Calu3 (cell line): ENCODE data around the gene CWC22. TPM values are rescaled to one million over a fixed set of nuclear protein-coding genes. Genes with fewer than 3 reads are reported as not detected.

Experiments used
- BruUV-seq: library from RNA; stranded (reverse); fragments of 400-500 nt; replicated peaks from 2 replicates; lab custom pipeline; 2021; lab: Mats Ljungman, UMichigan
- CTCF ChIA-PET: fragments of 300-600 bp; sonication (Branson Sonifier 250); formaldehyde crosslinking; loops from one replicate; lab custom pipeline; 2022; ENCODE audit warnings: antibody characterized with exemption; lab: Charles Lee
- DNase-seq: peaks from one replicate; pipeline ENCODE4 v3.0.0; 2022
- H3K27ac Mint-ChIP-seq: one replicate; pipeline ENCODE4 v1.8.0; 2022; ENCODE audit warnings: mixed read lengths; ENCODE audit not compliant: unreplicated experiment
- H3K27me3 Mint-ChIP-seq: one replicate; pipeline ENCODE4 v1.8.0; 2022; ENCODE audit warnings: mixed read lengths; ENCODE audit not compliant: unreplicated experiment
- H3K36me3 Mint-ChIP-seq: one replicate; pipeline ENCODE4 v1.8.0; 2022; ENCODE audit warnings: mild to moderate bottlenecking, moderate library complexity, mixed read lengths; ENCODE audit not compliant: insufficient read depth, unreplicated experiment
- H3K4me1 Mint-ChIP-seq: one replicate; pipeline ENCODE4 v1.8.0; 2022; ENCODE audit warnings: mild to moderate bottlenecking, low read depth, mixed read lengths; ENCODE audit not compliant: unreplicated experiment
- H3K4me3 Mint-ChIP-seq: one replicate; pipeline ENCODE4 v1.8.0; 2022; ENCODE audit warnings: mild to moderate bottlenecking, low read depth, moderate library complexity, mixed read lengths; ENCODE audit not compliant: unreplicated experiment
- H3K9me3 Mint-ChIP-seq: one replicate; pipeline ENCODE4 v1.8.0; 2022; ENCODE audit warnings: low read depth, mixed read lengths; ENCODE audit not compliant: unreplicated experiment
- CTCF ChIP-seq: fragments of 200-600 bp; IDR thresholded peaks from one replicate; pipeline ENCODE4 v1.8.0; 2022; ENCODE audit warnings: antibody characterized with exemption; ENCODE audit not compliant: unreplicated experiment
- intact Hi-C: fragments of 100-400 bp; cut with micrococcal nuclease; formaldehyde crosslinking; loops from one replicate; pipeline ENCODE4 v1.10.0; 2022; ENCODE audit not compliant: unreplicated experiment
- total RNA-seq: library from RNA; stranded (reverse); gene quantifications from 2 replicates; pipeline ENCODE4 v1.2.3, GENCODE V29; 2022

Gene CWC22
- total RNA-seq, 1 experiment from 2014 or later = 20.5 TPM

- no peak for DNase-seq
- no peaks in the 10 kb centered on the region for H3K4me1 Mint-ChIP-seq
- no peaks in the 10 kb centered on the region for H3K9me3 Mint-ChIP-seq
- CTCF ChIA-PET = no interaction called here
- intact Hi-C loops = no loop called here
- no peak overlapping the region for H3K27ac Mint-ChIP-seq
- H3K27me3 Mint-ChIP-seq = no peaks in the 10 kb centered on the region
- no peak overlapping the region for H3K4me3 Mint-ChIP-seq
- no peak for TF ChIP-seq CTCF
- no peaks in the 10 kb centered on the region for H3K36me3 Mint-ChIP-seq
- BruUV-seq = no TSS peak
Measured at GRCh38 chr2:179917272-179917671, 89.8 kb downstream of the CWC22 start.

- Mint-ChIP-seq H3K36me3 (no peaks in the 10 kb centered on the region), H3K27ac (no peak overlapping the region), H3K4me3 (no peak overlapping the region), H3K4me1 (no peaks in the 10 kb centered on the region), H3K27me3 (no peaks in the 10 kb centered on the region), H3K9me3 (no peaks in the 10 kb centered on the region)
- intact Hi-C loops = no loop called here
- no TSS peak for BruUV-seq
- DNase-seq = no peak
- CTCF ChIA-PET = no interaction called here
- TF ChIP-seq CTCF = no peak
Measured at GRCh38 chr2:179915395-179915992, 91.6 kb downstream of the CWC22 start.

GRCh38 chr2:179913809-179914208, 93.3 kb downstream of the CWC22 start:
- H3K27ac Mint-ChIP-seq = no peak overlapping the region
- CTCF ChIA-PET = no interaction called here
- intact Hi-C loops = no loop called here
- TF ChIP-seq CTCF = no peak
- no peak overlapping the region for H3K4me3 Mint-ChIP-seq
- no TSS peak for BruUV-seq
- H3K4me1 Mint-ChIP-seq = no peaks in the 10 kb centered on the region
- DNase-seq = no peak
- no peaks in the 10 kb centered on the region for H3K9me3 Mint-ChIP-seq
- no peaks in the 10 kb centered on the region for H3K36me3 Mint-ChIP-seq
- H3K27me3 Mint-ChIP-seq = no peaks in the 10 kb centered on the region

- no peak for DNase-seq
- Mint-ChIP-seq H3K36me3 (no peaks in the 10 kb centered on the region), H3K27me3 (no peaks in the 10 kb centered on the region), H3K27ac (no peak overlapping the region), H3K9me3 (no peaks in the 10 kb centered on the region), H3K4me3 (no peak overlapping the region), H3K4me1 (no peaks in the 10 kb centered on the region)
- no peak for TF ChIP-seq CTCF
- no TSS peak for BruUV-seq
- CTCF ChIA-PET = no interaction called here
- intact Hi-C loops = no loop called here
Measured at GRCh38 chr2:179911569-179911968, 95.5 kb downstream of the CWC22 start.
